Renal pelvis (tissue), 4 donors: ENCODE results near the gene SUMO1. TPM values are rescaled to one million over a fixed set of nuclear protein-coding genes. Genes with fewer than 3 reads are reported as not detected.

ENCODE experiments used
- DNase-seq: peaks from one replicate; pipeline ENCODE4 v3.0.0-alpha.2; 2013
- polyA plus RNA-seq, 3 donors: library from polyadenylated mRNA; unstranded; fragments of 120-200 nt; gene quantifications; one replicate each; pipeline ENCODE4 v1.2.1, GENCODE V29; 2013; ENCODE audit not compliant: insufficient read length in 3 of 3

Gene SUMO1
- polyA plus RNA-seq, 3 donors: 171 to 192 (median 180) TPM

DNA sequence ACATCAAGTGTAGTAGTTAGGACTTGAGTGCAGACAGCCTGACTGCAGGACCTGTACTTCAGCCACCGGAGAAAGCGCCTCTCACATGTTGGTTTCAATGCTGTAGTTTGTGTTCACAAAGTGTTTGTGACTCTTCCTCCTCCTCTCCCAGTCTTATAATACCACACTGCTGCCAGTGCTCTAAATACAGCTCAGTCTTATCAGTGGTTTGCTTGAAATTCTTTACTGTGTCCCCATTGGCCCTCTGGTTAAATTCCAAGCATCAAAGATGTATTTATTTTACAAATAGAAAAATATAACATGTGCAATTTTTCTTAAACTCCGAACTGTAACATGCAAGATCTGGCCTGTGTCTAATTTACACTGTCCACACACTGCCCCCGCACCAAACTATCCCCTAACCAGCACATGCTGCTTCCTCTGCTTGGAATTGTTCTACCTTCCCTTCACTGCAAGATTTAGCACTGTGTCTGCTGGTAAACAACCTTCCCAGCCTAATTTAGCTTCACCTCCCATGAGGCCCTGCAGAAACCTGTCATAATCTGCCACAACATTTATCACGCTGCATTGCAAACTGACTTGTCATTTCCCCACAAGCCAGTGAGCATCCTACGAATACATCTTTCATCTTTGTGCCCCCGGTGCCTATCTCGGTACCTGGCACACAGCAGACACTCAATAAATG, 77.1 kb downstream of the SUMO1 start:
- no peak for DNase-seq

DNA sequence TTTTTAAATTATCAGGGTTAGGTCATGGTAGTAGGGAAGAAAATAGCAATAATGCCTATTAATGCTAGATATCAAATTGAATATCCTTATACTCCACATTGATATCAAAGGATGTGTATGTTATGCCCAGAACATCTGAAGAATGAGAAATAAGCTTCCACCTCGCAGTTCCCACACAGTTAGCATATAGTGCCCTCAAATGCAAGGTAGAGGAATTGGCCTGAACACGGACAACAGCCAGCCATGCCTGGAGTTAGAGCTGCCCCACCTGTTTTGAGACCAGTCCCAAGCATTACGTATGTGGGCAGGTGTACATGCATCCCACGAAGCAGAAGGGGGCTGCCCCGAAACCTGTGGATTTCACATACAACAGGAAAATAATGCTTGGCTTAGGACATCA, 79.6 kb downstream of the SUMO1 start:
- no peak for DNase-seq

DNA sequence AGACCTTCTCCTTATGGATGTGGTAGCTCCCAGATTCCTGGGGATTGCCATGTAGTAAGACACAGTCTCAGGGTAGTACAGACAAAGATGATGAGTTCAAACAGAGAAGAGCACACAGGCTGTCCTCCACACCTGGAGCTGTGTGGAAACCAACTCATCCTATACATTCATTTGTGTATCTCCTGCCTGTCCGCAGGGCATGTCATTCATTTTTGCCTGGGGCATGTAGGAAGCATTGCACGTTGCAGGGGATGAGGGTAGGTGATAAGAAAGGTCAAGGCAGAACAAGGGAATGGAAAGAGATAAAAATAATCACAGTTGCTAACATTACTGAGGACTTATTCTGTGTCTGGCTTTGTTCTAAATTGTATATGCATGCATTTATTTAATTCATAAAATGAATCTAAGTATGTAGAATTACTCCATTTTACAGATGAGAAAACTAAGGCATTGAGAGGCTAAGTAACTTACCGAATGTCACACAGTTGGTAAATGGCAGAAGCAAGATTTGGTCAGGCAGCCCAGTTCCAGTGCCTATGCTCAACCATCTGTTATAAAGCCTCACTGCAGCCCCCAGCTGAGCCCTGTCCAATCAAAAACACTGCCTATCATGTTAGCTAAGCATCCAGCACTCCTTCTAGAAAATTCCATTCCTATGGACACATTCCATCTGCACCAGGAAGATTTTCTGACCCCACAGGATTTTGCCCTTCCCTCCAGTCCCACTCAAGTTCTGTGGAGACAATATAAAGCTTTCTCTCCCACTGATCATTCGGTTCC, 81.0 kb downstream of the SUMO1 start:
- DNase-seq: no peak

Other genes with a start within 250 kb of the SUMO1 start
- gene FZD7, start 204.7 kb downstream of the SUMO1 start, polyA plus RNA-seq: 10 to 100 TPM; 54.8 to 72.0 (median 65.9) TPM
- gene KIAA2012, start 165.3 kb downstream of the SUMO1 start, polyA plus RNA-seq: under 1 TPM; 0.11 to 0.25 (median 0.19) TPM
- gene NOP58, start 27.2 kb upstream of the SUMO1 start, polyA plus RNA-seq: 100 to 1,000 TPM in 2 of 3 donors, 10 to 100 TPM in 1; 96.9 to 111 (median 109) TPM
- gene BMPR2, start 137.7 kb upstream of the SUMO1 start, polyA plus RNA-seq: 10 to 100 TPM; 48.8 to 60.8 (median 52.2) TPM